Limb (tissue), 2 donors: Measurements from ENCODE around the gene SEC23B.
A peak's percentile ranks its signal among the peaks of the same experiment; 100 is the strongest.

ENCODE experiments used
- DNase-seq, 2 donors: peaks; one replicate each; pipeline ENCODE4 v3.0.0-alpha.2; 2016; ENCODE audit errors: extremely low spot score in 2 of 2

Gene SEC23B

DNA sequence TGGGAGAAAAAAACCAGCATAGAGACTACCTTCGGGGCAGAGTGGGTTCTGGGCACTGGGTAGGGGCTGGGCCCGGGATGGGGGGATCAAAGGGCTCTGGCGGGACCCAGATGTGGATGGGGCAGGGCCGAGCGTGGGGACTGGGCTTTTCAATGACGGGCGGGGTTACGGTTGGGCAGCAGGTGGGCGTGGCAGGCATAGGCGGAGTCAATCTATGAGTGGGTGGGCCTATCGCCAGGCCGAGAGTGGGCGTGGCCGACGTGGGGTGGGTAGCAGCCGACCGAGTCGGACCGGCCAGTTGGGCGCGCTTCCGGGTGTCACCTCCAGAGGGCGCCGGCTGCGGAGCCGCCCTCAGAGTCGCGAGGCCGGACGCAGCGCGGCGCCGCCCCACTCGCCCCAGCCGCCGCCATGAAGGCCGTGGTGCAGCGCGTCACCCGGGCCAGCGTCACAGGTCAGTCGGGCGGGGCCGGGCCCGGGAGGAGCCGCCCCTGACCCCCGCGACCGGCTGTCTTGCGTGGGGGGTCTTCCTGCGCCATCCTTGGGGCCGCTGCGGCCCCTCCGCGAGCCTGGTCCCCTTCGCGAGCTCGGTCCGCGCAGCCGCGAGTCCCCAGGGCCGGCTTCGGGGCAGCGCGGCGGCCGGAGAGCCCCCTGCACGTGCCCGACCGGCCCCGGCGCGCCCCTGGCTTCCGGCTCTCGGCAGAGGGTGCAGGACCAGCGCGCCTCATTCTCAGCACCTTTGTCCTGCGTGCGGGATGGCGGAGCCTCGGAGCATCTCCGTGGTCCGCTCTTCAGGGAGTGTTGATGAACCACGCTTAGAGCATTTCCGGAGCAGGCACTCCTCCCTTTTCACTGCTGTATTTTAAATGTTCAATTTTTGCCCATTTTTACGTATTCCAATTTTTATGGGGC lies 80.2 kb downstream of the SEC23B start, which contains the start of gene DTD1:
Gene DTD1, plus strand, starts transcription at position 390 of the 909 bp plus-strand sequence. Its CDS starts 19 bp downstream, at position 409.
- peak; percentile 80 to 93 for DNase-seq

DNA sequence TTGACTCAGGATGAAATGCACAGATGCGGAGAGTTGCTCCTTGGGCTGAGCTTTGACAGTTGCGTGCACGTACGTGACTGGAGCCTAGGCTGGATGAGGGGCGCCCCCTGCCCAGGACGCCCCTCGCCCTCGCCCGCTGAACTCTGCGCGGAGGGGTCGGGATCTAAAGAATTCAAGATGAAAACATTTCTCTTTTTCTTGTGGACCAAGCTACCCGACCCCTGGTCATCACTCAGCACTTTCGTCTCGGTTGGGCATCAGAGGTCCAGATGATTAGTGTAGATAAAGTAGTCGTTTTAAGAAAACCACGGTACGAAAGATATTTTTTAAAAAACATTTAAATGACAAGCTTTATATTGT lies 80.8 kb downstream of the SEC23B start:
- DNase-seq, result no peak

DNA sequence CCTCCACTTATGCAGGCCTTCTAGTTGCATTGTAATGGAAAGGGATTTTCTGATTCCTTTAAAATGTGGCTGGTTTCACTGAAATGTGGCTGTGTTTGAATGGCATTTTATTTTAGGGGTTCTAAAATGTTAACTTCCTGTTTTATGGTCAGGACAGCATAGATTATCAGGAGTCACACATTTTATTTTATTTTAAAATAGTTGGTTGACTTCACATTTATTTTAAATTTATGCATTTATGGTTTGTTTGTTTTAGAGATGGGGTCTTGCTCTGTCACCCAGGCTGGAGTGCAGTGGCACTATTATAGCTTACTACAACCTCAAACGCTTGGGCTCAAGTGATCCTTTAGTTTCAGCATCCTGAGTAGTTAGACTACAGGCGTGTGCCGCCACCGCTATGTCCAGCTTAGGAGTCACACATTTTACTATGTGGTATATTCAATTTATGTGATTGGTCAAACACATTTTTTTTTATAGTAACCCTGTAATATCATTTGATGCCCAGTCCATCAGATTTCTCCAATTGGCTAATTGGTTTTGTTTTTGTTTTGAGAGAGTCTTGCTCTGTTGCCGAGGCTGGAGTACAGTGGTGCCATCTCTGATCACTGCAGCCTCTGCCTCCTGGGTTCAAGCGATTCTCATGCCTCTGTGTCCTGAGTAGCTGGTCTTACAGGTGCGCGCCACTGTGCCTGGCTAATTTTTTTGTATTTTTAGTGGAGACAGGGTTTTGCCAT lies 82.4 kb downstream of the SEC23B start:
- DNase-seq, result no peak

DNA sequence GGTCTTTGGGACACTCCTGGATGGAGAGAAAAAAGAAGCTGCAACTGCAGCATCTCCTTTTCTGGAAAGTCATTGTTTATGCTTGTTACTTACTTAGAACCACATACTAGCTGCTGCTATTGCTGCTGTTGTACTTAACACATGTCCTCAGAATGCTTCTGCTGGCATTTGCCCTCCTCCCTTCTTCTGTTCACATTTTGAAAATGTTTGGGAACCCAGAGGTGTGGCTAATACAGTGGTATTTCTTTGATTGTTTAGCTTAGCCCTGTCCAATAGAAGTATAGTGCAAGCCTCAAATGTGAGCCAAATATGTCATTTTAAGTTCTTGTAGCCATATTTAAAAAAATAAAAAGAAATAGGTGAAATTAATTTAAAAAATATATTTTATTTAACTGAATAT lies 88.5 kb downstream of the SEC23B start:
- no peak for DNase-seq

DNA sequence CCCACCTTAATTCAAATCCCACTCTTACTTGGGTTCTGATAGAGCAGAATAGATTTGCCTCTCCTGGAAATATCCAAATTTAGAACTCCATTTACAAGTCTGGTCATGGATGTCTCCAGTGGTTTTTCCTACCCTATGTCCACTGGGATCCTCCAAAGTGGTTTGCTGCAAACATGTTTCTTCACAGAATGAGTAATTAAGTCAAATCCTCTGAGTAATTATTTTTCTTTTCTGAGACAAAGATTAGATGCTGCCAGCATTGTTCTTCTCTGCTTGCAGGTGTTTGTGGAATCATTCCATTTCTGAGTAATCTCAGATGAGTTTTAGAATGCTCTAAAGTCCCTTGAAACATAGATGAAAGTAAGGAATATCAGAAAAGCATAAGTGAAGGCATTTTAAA lies 102.0 kb downstream of the SEC23B start:
- no peak for DNase-seq
